T47D (cell line): ENCODE data around the gene DTNB.
A peak's percentile ranks its signal among the peaks of the same experiment; 100 is the strongest.

Source experiments
- DNase-seq, 2 experiments: peaks; one replicate each; pipeline versions ENCODE4 v3.0.0 to v3.0.0-alpha.2; 2011 to 2012; ENCODE audit warnings: low read depth in 1 of 2, low spot score in 1 of 2
- JUND ChIP-seq: IDR thresholded peaks from 2 replicates; pipeline ENCODE4 v1.6.1; 2012; ENCODE audit warnings: low read depth
- in situ Hi-C: cut with HindIII; loops from 2 replicates; pipeline ENCODE4 v1.10.0; 2016; ENCODE audit warnings: low sequenced_read_pairs, low pct_unique_long_range_greater_than_20kb

The DTNB gene

GRCh38 chr2:25698752-25699151 lies 25.4 kb upstream of the DTNB start:
- no peak for DNase-seq
- TF ChIP-seq JUND = no peak
- in situ Hi-C loops = no loop called here

- no peak for TF ChIP-seq JUND
- DNase-seq = no peak
- in situ Hi-C loops = no loop called here
Observed at GRCh38 chr2:25697559-25698341, 24.4 kb upstream of the DTNB start.

- in situ Hi-C loops = no loop called here
- no peak for DNase-seq
- no peak for TF ChIP-seq JUND
Observed at GRCh38 chr2:25692737-25693445, 19.5 kb upstream of the DTNB start.

- DNase-seq = peak in 1 of 2 experiments; percentile 71
- TF ChIP-seq JUND = no peak
- in situ Hi-C loops = no loop called here
Observed at GRCh38 chr2:25692143-25692542, 18.8 kb upstream of the DTNB start.

GRCh38 chr2:25690058-25690457 lies 16.7 kb upstream of the DTNB start:
- in situ Hi-C loops = no loop called here

GRCh38 chr2:25688236-25688635 lies 14.9 kb upstream of the DTNB start:
- DNase-seq = no peak
- no peak for TF ChIP-seq JUND
- in situ Hi-C loops = no loop called here

More at GRCh38 chr2:25690058-25690457, 16.7 kb upstream of the DTNB start:
- no peak for TF ChIP-seq JUND
- DNase-seq = peak in 1 of 2 experiments; percentile 49

GRCh38 chr2:25685741-25686140 lies 12.4 kb upstream of the DTNB start:
- peak in 1 of 2 experiments; percentile 42 for DNase-seq
- no peak for TF ChIP-seq JUND
- in situ Hi-C loops = no loop called here

GRCh38 chr2:25684577-25685473 lies 11.4 kb upstream of the DTNB start:
- in situ Hi-C loops = no loop called here
- no peak for DNase-seq
- no peak for TF ChIP-seq JUND

GRCh38 chr2:25682082-25682481 lies 8.7 kb upstream of the DTNB start:
- DNase-seq = no peak
- no peak for TF ChIP-seq JUND
- in situ Hi-C loops = no loop called here

- TF ChIP-seq JUND = no peak
- in situ Hi-C loops = no loop called here
- no peak for DNase-seq
Observed at GRCh38 chr2:25677877-25678276, 4.5 kb upstream of the DTNB start.

- in situ Hi-C loops = no loop called here
- no peak for DNase-seq
- TF ChIP-seq JUND = no peak
Observed at GRCh38 chr2:25674077-25674362, 643 bp upstream of the DTNB start.

- in situ Hi-C loops = no loop called here
- TF ChIP-seq JUND = no peak
- peak in 1 of 2 experiments; percentile 57 for DNase-seq
Observed at GRCh38 chr2:25672494-25673299, 680 bp downstream of the DTNB start.
